Hematopoietic multipotent progenitor cell treated with erythropoietin and hydrocortisone succinate and interleukin-3 and kit ligand, for 15 days (in vitro differentiated cells): ENCODE results near the gene PLIN4.
A peak's percentile ranks its signal among the peaks of the same experiment; 100 is the strongest.

Source experiments
- DNase-seq: peaks from one replicate; pipeline ENCODE4 v3.0.0-alpha.2; 2015; ENCODE audit warnings: low spot score

PLIN4 gene

GRCh38 chr19:4505570-4506448, 12.5 kb downstream of the PLIN4 start:
- no peak for DNase-seq

GRCh38 chr19:4504891-4505569, 13.3 kb downstream of the PLIN4 start:
- no peak for DNase-seq

GRCh38 chr19:4504297-4504701, 14.0 kb downstream of the PLIN4 start:
- DNase-seq: no peak

- DNase-seq: no peak
Measured at GRCh38 chr19:4503825-4504170, 14.5 kb downstream of the PLIN4 start.

- no peak for DNase-seq
Measured at GRCh38 chr19:4503132-4503824, 15.0 kb downstream of the PLIN4 start.

GRCh38 chr19:4502282-4503131, 15.8 kb downstream of the PLIN4 start:
- no peak for DNase-seq

- no peak for DNase-seq
Measured at GRCh38 chr19:4501691-4502090, 16.6 kb downstream of the PLIN4 start.

GRCh38 chr19:4500841-4501591, 17.3 kb downstream of the PLIN4 start:
- DNase-seq: no peak

- DNase-seq: no peak
Measured at GRCh38 chr19:4499855-4500254, 18.4 kb downstream of the PLIN4 start.

GRCh38 chr19:4499318-4499717, 19.0 kb downstream of the PLIN4 start:
- DNase-seq: no peak

GRCh38 chr19:4498694-4499093, 19.6 kb downstream of the PLIN4 start:
- DNase-seq: no peak

GRCh38 chr19:4497770-4498389, 20.4 kb downstream of the PLIN4 start:
- DNase-seq: no peak

GRCh38 chr19:4496304-4496703, 22.0 kb downstream of the PLIN4 start:
- DNase-seq: no peak

- peak; percentile 19 for DNase-seq
Measured at GRCh38 chr19:4495471-4495870, 22.8 kb downstream of the PLIN4 start.

- DNase-seq: no peak
Measured at GRCh38 chr19:4494691-4495064, 23.6 kb downstream of the PLIN4 start.

- no peak for DNase-seq
Measured at GRCh38 chr19:4493929-4494690, 24.2 kb downstream of the PLIN4 start.

- no peak for DNase-seq
Measured at GRCh38 chr19:4493104-4493928, 25.0 kb downstream of the PLIN4 start.

- DNase-seq: no peak
Measured at GRCh38 chr19:4492337-4493103, 25.8 kb downstream of the PLIN4 start.
